Fibroblast of lung (primary cell): ENCODE results near the gene SEC16A.

Source experiments
- CTCF ChIP-seq, 2 donors: IDR thresholded peaks in 1 of 2; conservative IDR thresholded peaks in 1 of 2; 1 replicate in 1 of 2; 2 replicates in 1 of 2; pipeline ENCODE4 v1.5.1; 2011 to 2012; ENCODE audit warnings: low read length in 2 of 2, control low read depth in 1 of 2, inconsistent platforms in 1 of 2, low read depth in 1 of 2, mild to moderate bottlenecking in 1 of 2
- EZH2 ChIP-seq: IDR thresholded peaks from 2 replicates; pipeline ENCODE4 v1.5.1; 2012; ENCODE audit warnings: low read length, control low read depth, mild to moderate bottlenecking; ENCODE audit errors: missing control alignments

GRCh38 chr9:136397643-136398042 lies 85.2 kb downstream of the SEC16A start:
- no peak for TF ChIP-seq CTCF (conservative IDR thresholded peaks at IDR 0.05 in 1 of 2, IDR thresholded peaks at IDR 0.05 in 1 of 2; ENCODE audit: low read depth in 1 of 2, low read length in 2 of 2)
- TF ChIP-seq EZH2, result no peak
